HepG2 (cell line): ENCODE results near the gene ALDH1L2.

Source experiments
- LRRFIP1 ChIP-seq: sonication (generic); formaldehyde crosslinking; conservative IDR thresholded peaks from 2 replicates; pipeline ENCODE4 v1.4.0; 2020; ENCODE audit warnings: missing genetic modification reagents
- SCMH1 ChIP-seq: sonication (generic); formaldehyde crosslinking; IDR thresholded peaks from 2 replicates; pipeline ENCODE4 v1.9.0; 2021; ENCODE audit warnings: missing genetic modification reagents, mild to moderate bottlenecking, borderline replicate concordance
- TCF7L2 ChIP-seq: IDR thresholded peaks from 2 replicates; pipeline ENCODE4 v1.6.1; 2011; ENCODE audit warnings: mild to moderate bottlenecking, low read depth, low read length, moderate library complexity
- THAP7 ChIP-seq: sonication (generic); formaldehyde crosslinking; IDR thresholded peaks from 2 replicates; pipeline ENCODE4 v1.8.1; 2023; ENCODE audit warnings: mild to moderate bottlenecking, missing genetic modification reagents
- ZBTB43 ChIP-seq: sonication (generic); formaldehyde crosslinking; conservative IDR thresholded peaks from 2 replicates; pipeline ENCODE4 v1.4.0; 2020; ENCODE audit warnings: missing genetic modification reagents

- TF ChIP-seq SCMH1 (CRISPR knock-in tag) (no peak), LRRFIP1 (CRISPR knock-in tag) (no peak), ZBTB43 (CRISPR knock-in tag) (no peak), THAP7 (CRISPR knock-in tag) (no peak), TCF7L2 (no peak)
These were observed 113.0 kb downstream of the ALDH1L2 start for GRCh38 chr12:104971306-104971705.
